HL-60 (cell line): Measurements from ENCODE around the gene BCL3.

Experiments used
- DNase-seq, 2 experiments: peaks; one replicate each; pipeline ENCODE4 v3.0.0-alpha.2; 2010 to 2020; ENCODE audit warnings: low read depth in 1 of 2, low spot score in 1 of 2
- H3K27ac ChIP-seq: fragments of 250-450 bp; sonication (Bioruptor Pico); replicated peaks from 2 replicates; pipeline ENCODE4 v1.5.1; 2020; ENCODE audit warnings: mild to moderate bottlenecking, moderate library complexity
- H3K27me3 ChIP-seq: fragments of 250-450 bp; sonication (Bioruptor Pico); 2 replicates; pipeline ENCODE4 v1.5.1; 2021; ENCODE audit warnings: mild to moderate bottlenecking, moderate library complexity; ENCODE audit not compliant: insufficient read depth, poor library complexity, severe bottlenecking
- H3K4me3 ChIP-seq: replicated peaks from 2 replicates; pipeline ENCODE4 v1.5.1; 2011; ENCODE audit warnings: mild to moderate bottlenecking, control low read depth, low read length; ENCODE audit not compliant: insufficient read depth
- CTCF ChIP-seq: IDR thresholded peaks from one replicate; pipeline ENCODE4 v1.5.1; 2011; ENCODE audit warnings: low read length, control low read depth, inconsistent platforms; ENCODE audit not compliant: insufficient read depth
- GABPA ChIP-seq: IDR thresholded peaks from 2 replicates; pipeline ENCODE4 v1.6.1; 2012; ENCODE audit warnings: low read depth
- POLR2AphosphoS5 ChIP-seq: IDR thresholded peaks from 2 replicates; pipeline ENCODE4 v1.6.1; 2012; ENCODE audit warnings: low read depth
- REST ChIP-seq: IDR thresholded peaks from 2 replicates; pipeline ENCODE4 v1.6.1; 2012; ENCODE audit warnings: low read depth; ENCODE audit not compliant: insufficient replicate concordance
- SPI1 ChIP-seq: IDR thresholded peaks from 2 replicates; pipeline ENCODE4 v1.6.1; 2012; ENCODE audit warnings: low read depth, mild to moderate bottlenecking, borderline replicate concordance

BCL3 gene

GRCh38 chr19:44745887-44746600, 2.5 kb upstream of the BCL3 start:
- no peak for DNase-seq
- Histone ChIP-seq H3K27me3 (no peaks in the 10 kb centered on the region), H3K27ac (no peak overlapping the region), H3K4me3 (no peak overlapping the region)
- no peak for TF ChIP-seq GABPA
- TF ChIP-seq POLR2AphosphoS5: no peak
- no peak for TF ChIP-seq CTCF
- no peak for TF ChIP-seq SPI1
- TF ChIP-seq REST: no peak

GRCh38 chr19:44746616-44746945, 1.9 kb upstream of the BCL3 start:
- TF ChIP-seq REST (no peak), POLR2AphosphoS5 (no peak), SPI1 (no peak), CTCF (no peak), GABPA (no peak)
- H3K27ac ChIP-seq: no peak overlapping the region
- no peaks in the 10 kb centered on the region for H3K27me3 ChIP-seq
- DNase-seq: no peak
- no peak overlapping the region for H3K4me3 ChIP-seq

- Histone ChIP-seq H3K4me3 (peak overlapping the region; percentile 41), H3K27me3 (no peaks in the 10 kb centered on the region), H3K27ac (peak overlapping the region; percentile 72)
- peak; percentile 24; the same call in 1 of the 2 replicates for TF ChIP-seq POLR2AphosphoS5
- TF ChIP-seq CTCF: no peak
- no peak for TF ChIP-seq REST
- no peak for TF ChIP-seq GABPA
- peak; percentile 17; the same call in 1 of the 2 replicates for TF ChIP-seq SPI1
- peak; percentile 80 to 91 for DNase-seq
Observed at GRCh38 chr19:44746946-44747738, 1.4 kb upstream of the BCL3 start.
